Sigmoid colon (tissue), 3 donors: ENCODE measurements around the gene CFC1.
"Not testable (repeated sequence)": the region's sequence is repeated elsewhere in the genome, so short reads cannot be mapped to it uniquely, and the experiment has no call there.

Source experiments
- POLR2A ChIP-seq, 2 donors: fragments of 450-650 bp; IDR thresholded peaks; one replicate each; pipeline ENCODE4 v1.6.1; 2016; ENCODE audit warnings: antibody characterized with exemption in 2 of 2, mild to moderate bottlenecking in 2 of 2, moderate library complexity in 2 of 2
- TF ChIP-seq, protein P1 (sequence below), 4 experiments: fragments of 450-650 bp in 3 of 4; fragments of 200-600 bp in 1 of 4; IDR thresholded peaks; one replicate each; pipeline ENCODE4 v1.5.1; 2016 to 2019; ENCODE audit warnings: antibody characterized with exemption in 4 of 4, mild to moderate bottlenecking in 3 of 4, moderate library complexity in 2 of 4

DNA sequence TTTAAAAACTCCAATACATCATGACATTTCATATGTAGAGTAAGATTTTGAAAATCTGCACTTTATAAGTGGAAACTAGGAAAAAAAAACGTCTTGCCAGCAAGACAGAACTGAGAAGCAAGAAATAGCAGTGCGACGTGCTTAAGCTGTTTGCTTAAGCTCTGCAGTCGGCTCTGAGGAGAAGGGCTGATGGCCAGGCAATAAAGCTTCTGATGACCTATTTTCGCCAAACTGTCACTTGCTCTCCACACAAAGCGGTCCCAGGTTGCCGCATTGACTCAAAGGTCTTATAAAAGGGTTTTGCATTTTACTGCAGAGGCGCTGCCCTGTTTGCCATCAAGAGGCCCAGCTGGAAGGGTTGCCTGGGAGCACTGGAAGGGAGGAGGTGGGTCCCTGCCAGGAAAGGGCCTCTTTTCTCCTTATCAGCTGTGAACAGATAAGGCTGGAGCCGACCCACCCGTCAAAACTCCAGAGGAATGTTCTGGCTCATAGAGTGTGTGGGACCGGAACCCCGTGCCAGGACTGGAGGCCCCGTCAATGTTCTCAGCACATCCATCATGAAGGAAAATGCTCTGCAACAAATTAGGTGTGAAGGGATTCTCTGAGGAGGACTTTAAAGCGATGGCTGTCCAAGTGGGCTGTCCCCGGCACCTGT, 2.4 kb upstream of the CFC1 start:
- TF ChIP-seq, protein P1, sequence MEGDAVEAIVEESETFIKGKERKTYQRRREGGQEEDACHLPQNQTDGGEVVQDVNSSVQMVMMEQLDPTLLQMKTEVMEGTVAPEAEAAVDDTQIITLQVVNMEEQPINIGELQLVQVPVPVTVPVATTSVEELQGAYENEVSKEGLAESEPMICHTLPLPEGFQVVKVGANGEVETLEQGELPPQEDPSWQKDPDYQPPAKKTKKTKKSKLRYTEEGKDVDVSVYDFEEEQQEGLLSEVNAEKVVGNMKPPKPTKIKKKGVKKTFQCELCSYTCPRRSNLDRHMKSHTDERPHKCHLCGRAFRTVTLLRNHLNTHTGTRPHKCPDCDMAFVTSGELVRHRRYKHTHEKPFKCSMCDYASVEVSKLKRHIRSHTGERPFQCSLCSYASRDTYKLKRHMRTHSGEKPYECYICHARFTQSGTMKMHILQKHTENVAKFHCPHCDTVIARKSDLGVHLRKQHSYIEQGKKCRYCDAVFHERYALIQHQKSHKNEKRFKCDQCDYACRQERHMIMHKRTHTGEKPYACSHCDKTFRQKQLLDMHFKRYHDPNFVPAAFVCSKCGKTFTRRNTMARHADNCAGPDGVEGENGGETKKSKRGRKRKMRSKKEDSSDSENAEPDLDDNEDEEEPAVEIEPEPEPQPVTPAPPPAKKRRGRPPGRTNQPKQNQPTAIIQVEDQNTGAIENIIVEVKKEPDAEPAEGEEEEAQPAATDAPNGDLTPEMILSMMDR (IDR thresholded peaks at IDR 0.05), result not testable (repeated sequence)
- not testable (repeated sequence) for TF ChIP-seq POLR2A (IDR thresholded peaks at IDR 0.05)
